NCI-H1105 (cell line): Measurements from ENCODE around the gene PARD6B.
"Not testable (repeated sequence)": the region's sequence is repeated elsewhere in the genome, so short reads cannot be mapped to it uniquely, and the experiment has no call there.

Experiments used
- DNase-seq: peaks from one replicate; lab custom pipeline; 2025; lab: John Stamatoyannopoulos, UW

The PARD6B gene

DNA sequence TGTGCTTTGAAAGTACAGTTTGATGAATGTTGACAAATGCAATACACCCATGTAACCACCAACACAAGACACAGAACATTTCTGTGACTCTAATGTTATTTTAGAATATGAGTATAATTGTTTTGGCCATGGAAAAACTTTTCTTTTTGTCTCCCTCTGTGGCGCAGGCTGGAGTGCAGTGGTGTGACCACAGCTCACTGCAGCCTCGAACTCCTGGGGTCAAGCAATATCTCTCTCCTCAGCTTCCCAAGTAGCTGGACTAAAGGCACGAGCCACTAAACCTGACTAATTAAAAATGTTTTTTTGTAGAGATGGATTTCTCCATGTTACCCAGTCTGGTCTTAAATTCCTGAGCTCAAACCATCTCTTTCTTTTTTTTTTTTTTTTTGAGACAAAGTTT, 43.1 kb downstream of the PARD6B start:
- no peak for DNase-seq

DNA sequence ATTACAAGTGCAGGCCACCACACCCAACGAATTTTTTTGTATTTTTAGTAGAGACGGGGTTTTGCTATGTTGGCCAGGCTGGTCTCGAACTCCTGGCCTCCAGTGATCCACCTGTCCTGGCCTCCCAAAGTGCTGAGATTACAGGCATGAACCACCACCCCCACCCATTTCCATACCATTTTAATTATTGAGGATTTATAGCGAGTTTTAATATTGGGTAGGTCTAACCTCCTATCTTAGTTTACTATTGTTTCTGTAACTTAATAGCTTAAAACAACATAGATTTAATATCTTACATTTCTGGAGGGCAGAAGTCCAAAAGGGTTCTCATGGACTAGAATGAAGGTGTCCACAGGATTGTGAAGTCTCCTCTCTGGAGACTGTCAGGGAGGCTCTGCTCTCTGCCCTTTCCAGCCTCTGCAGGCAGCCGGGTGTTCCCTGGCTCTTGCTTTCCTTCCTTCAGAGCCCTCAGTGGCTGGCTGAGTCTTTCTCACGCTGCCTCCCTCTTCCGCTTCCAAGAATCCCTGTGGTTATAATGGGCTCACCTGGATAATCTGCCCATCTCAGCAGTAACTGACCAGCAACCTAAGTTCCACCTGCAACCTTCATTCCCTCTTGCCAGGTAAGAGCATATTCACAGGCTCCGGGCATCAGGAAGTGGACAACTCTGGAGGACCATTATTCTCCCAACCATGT, 44.9 kb downstream of the PARD6B start:
- DNase-seq, result no peak

- no peak for DNase-seq
Measured at GRCh38 chr20:50777373-50777772, 46.0 kb downstream of the PARD6B start.

DNA sequence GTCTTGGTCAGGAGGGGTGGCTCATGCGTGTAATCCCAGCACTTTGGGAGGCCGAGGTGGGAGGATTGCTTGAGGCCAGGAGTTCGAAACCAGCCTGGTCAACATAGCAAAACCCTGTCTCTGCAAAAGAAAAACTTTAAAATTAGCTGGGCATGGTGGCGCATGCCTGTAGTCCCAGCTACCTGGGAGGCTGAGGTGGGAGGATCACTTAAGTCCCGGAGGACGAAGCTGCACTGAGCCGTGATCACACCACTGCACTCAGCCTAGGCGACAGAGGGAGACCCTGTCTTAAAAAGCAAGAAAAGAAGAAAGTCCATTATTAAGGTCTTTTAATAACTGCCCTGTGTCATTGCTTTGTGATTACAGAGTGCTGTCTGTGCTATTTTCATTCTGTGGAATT, 47.6 kb downstream of the PARD6B start:
- not testable (repeated sequence) for DNase-seq

GRCh38 chr20:50783390-50783789, 52.0 kb downstream of the PARD6B start:
- DNase-seq, result no peak

DNA sequence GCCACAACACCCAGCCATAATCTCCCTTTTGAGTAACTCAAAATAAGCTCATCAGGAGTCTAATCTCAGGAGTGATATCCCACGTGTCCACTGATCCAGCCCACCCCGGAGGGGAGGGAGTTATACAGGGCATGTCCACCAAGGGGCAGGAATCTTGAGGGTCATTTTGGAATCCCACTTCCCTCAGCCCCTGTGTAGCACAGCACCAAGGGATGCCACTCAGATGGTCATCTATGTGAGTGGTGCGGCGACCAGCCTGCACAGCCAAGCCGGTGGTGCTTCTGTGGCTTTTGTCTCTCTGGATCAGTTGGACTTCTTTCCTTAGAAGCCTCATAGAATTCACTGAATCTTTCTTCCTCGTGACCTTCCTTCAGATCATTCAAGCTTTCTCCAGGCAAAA, 52.5 kb downstream of the PARD6B start:
- no peak for DNase-seq

- DNase-seq, result no peak
Measured at GRCh38 chr20:50784464-50784863, 53.1 kb downstream of the PARD6B start.

DNA sequence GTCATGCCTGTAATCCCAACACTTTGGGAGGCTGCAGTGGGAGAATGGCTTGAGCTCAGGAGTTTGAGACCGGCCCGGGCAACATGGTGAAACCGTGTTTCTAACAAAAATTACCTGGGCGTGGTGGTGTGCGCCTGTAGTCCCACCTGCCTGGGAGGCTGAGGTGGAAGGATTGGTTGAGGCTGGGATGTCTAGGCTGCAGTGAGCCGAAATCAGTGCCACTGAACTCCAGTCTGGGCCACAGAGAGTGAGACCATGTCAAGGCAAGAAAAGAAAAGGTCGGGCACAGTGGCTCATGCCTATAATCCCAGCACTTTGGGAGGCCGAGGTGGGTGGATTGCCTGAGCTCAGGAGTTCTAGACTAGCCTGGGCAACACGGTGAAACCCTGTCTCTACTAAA, 55.3 kb downstream of the PARD6B start:
- no peak for DNase-seq

- no peak for DNase-seq
Measured at GRCh38 chr20:50787181-50787580, 55.8 kb downstream of the PARD6B start.

DNA sequence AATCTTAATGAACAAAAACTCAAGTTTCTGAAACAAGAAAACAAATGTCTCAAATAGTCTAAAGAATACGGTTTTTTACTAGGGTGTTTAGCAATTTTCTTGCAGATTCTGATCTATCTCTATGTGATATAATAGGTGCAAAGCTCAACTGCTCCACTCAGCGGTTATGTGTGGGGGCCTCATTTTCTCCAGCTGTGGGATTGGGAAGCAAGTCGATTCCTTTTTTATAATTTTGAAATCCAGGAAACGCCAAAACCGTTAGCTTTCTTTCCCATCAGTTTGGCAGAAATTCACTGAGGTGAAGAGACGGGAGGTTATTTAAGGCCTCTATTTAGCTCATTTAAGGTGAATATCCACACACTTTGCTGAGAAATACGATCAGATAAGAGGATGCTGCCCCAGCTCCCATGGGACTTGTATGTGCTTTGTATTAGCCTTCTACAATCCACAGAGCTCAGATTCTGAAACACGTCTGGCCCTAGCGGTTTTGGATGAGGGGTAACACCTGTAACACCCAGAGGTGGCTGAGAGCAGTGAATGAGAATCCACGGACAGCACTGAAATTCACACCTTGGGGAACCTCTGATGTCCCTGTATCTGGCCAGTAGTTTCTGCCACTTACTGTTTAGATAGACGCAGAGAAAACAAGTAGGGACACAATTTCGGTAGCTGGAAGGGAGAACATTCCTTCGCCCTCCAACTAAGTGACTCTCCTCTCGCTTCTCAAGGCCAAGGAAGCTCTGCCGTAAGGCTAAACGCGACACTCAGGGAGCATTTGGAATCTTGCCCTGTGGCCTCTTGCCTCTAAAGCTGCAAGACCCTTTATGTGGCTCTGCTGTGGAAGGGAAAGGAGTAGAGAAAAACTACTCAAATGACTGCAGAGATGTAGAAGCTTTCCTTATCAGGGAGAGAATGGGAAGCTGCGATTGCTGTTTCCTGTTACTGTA, 56.9 kb downstream of the PARD6B start:
- DNase-seq, result no peak

GRCh38 chr20:50789968-50790650, 58.7 kb downstream of the PARD6B start:
- no peak for DNase-seq

DNA sequence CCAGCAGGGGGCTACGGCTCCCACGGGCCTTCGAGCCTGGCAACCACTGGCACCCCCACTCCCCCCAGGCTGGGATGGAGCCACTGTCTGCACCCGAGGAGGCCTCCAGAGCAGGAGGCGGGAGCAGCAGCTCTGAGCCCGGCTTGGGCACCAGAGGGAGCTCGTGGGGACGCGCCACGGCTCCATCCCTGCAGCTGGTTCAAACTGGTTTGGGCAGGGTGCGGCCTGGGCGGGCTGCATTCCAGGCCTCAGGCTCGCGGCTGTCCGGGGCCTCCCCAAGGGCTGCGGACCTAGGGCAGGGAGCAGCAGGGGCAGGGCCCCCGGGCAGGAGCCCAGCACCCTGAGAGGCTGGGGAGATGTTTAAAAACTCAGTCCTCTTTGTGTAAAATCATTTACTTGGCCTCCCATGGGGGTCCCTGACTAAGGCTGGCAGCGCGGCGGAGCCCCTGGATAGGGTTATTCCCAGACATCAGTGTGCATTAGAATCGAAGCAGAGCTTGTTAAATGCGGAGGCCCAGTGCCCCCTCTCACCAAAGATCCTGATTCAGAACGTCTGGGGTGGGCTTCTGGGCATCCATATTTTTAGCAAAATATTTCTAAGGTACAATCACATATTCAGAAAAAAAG, 59.4 kb downstream of the PARD6B start:
- DNase-seq, result peak; percentile 24

DNA sequence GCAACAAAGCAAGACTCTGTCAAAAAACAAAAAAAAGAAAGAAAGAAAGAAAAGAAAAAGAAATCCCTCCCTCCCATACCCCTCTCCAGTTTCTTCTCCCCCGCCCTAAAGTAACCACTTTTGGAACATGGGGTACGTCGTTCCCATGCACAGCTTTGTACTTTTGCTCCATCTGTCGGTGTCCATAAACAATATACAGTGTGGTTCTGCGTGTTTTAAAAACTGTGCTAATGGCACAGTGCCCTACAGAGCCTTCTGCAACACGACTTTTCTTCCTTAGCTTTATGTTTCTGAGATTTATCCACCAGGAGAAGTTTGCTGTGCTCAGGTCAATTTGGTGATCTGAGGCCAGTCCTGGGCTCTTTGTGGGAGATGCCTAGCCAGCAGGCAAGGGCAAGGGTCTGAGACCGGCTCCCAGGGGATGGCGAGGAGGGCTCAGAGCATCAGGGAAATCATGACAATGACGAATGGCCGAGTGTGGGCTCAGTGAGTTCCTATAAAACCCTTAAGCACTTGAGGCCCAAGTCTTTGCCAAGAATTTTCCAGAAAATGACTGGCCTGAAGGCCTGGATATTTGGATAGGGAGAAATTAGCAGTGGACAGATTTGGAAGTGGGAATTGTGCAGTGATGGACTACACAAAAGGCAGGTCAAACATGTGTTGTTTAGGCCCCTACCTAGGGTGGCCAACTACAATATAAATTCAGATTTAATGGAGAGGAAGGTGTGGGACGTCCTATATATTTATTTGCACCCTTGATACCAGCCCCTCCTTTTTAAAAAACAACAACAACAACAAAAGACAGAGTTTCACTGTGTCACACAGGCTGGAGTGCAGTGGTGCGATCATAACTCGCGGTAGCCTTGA, 61.6 kb downstream of the PARD6B start:
- DNase-seq, result no peak

DNA sequence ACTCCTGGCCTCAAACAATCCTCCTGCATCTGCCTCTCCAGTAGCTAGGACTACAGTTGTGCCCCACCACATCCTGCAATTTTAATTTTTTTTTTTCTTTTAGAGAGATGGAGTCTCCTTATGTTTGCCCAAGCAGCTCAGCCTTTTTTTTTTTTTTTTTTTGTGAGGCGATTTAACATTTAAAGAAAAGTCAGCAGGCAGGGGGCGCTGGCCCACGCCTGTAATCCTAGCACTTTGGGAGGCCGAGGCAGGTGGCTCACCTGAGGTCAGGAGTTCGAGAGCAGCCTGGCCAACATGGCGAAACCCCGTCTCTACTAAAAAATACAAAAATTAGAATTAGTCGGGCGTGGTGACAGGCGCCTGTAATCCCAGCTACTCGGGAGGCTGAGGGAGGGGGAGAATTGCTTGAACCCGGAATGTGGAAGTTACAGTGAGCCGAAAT, 62.2 kb downstream of the PARD6B start:
- DNase-seq, result not testable (repeated sequence)

DNA sequence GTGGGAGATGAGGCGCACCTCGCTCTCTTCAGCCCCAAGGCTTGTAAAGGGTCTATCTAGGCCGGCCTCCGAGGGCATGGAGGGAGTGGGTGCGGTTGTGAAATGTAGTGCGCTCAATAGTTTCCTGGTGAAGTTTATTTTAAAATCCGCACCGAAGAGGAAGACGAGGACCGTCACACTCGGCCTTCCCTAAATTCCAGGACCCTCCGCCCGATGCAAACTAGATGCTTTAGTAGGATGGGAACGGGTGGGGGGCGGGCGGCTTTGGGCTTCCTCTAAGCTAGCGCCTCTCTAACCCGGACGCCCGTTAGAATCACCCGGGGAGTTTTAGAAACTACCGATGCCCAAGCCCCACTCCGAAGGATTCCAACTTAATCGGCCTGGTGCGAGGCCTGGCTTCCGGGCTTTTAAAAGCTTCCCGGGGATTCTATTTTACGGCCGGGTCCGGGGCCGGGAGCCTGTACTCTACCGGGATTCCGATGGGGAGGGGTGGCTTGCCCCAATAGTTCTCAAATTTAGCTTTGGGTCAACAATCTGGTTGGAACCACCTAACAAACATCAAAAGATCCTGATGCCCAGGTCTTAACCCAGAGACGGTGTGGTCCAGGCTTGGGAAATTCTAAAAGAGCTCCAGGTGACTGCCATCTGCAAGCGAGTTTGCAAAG, 62.9 kb downstream of the PARD6B start:
- no peak for DNase-seq

DNA sequence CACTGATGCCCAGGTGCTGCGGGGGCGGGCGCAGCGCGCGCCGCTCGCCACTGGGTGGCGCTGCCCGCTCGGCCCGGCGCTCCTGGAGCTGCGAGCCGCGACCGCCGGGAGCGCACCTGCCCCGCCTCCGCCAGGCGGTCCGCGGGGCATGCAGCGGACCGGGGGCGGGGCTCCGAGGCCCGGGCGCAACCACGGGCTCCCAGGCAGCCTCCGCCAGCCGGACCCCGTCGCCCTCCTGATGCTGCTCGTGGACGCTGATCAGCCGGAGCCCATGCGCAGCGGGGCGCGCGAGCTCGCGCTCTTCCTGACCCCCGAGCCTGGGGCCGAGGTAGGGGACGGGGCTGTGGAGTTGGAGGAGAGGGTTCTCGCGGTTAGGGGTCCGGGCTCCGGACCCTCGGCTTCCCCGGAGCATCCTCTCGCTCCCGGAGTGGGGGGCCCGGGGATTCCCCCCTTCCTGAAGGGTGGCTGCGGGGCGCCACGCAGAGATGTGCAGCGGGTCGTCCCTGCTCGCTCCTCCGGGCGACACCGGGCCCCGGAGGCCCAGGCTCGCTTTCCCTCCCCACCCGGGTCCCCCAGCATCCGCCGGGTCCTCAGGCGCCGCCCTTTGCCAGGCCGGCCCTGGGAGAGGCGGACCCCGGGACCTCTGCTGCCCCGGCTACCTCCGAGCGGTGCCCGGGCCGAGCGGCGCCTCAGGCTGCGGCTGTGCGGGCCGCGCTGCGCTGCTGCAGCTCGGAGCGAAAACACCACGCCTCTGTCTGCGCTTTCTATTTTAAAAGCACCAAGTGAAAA, 63.7 kb downstream of the PARD6B start, which contains the start of gene BCAS4:
BCAS4 (plus strand) TSS at position 216 of the 789 bp plus-strand sequence; CDS start at position 239, 23 bp downstream.
- DNase-seq, result peak; percentile 62

- no peak for DNase-seq
Measured at GRCh38 chr20:50797142-50797541, 65.8 kb downstream of the PARD6B start.

DNA sequence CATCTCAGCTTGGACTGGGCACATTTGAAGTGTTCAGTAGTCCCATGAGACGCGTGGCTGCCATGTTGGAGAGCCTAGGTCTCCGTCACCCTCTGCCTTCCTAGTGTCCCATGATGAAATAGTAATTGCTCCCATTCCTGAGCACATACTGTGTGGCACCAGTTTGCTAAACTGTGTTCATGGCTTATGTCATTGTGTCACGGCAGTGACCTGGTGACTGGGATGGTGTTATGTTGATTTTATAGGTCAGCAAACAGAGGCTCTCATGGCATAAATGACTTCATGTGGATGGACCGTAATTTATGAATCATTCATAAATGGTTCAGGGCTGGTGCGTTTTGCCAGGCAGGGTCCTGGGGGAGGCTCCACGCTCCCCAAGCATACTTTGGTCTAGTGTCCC, 67.3 kb downstream of the PARD6B start:
- DNase-seq, result no peak

- DNase-seq, result no peak
Measured at GRCh38 chr20:50799176-50799889, 68.0 kb downstream of the PARD6B start.
